Stimulated activated CD8-positive, alpha-beta memory T cell treated with anti-CD3 and anti-CD28 coated beads, Interleukin-15, amount 100 ng/mL, for 48 hours (primary cell): ENCODE results near the gene IL4I1.
"Not testable (repeated sequence)": the region's sequence is repeated elsewhere in the genome, so short reads cannot be mapped to it uniquely, and the experiment has no call there.

Experiments
- DNase-seq, 2 donors: peaks; one replicate each; pipeline ENCODE4 v3.0.0-alpha.2; 2020; ENCODE audit warnings: low read depth in 2 of 2

The IL4I1 gene, protein sequence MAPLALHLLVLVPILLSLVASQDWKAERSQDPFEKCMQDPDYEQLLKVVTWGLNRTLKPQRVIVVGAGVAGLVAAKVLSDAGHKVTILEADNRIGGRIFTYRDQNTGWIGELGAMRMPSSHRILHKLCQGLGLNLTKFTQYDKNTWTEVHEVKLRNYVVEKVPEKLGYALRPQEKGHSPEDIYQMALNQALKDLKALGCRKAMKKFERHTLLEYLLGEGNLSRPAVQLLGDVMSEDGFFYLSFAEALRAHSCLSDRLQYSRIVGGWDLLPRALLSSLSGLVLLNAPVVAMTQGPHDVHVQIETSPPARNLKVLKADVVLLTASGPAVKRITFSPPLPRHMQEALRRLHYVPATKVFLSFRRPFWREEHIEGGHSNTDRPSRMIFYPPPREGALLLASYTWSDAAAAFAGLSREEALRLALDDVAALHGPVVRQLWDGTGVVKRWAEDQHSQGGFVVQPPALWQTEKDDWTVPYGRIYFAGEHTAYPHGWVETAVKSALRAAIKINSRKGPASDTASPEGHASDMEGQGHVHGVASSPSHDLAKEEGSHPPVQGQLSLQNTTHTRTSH

DNA sequence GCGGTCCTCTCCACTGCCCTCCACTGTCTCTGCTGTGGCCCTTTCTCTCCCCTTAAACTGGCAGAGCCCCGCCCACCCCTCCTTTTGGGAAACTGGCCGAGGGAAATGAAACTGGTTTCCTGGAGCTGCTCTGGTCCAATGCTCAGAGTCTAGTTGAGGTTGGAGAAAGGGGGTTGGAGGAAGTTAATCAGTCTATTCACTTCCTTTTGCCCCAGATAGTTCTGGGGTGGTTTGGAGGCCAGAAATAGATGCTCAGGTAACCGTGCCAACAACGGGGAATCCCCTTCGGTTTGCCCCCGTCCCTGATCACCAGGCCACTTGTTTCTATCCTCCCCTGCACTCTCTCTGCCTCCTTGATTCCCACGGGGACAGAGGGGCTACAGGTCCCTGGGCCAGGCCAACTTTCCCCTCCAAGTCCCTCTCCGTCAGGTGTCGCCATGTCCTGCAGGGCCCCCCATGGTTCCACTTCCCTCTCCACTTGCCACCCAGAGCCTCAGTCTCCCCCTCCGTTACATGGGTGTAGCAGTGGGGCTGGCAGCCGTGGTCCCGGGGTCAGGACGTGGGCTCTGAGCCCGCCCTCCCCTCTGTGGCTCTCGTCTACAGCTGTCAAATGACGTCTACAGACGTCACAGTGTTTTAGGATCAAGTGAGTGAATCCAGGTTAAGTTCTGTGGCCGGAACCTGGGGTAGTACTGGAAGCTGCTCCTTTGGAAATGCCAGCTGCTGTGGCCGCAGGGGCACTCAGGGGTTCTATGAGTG, at the start of gene IL4I1:
IL4I1 (minus strand) TSS at position 25 of the 759 bp plus-strand sequence. CDS start 727 bp downstream, outside the sequence.
- peak; percentile 61 to 65 for DNase-seq

GRCh38 chr19:49946415-49946814, 49.7 kb upstream of the IL4I1 start:
- no peak for DNase-seq

- not testable (repeated sequence) for DNase-seq
These were observed 47.9 kb upstream of the IL4I1 start for GRCh38 chr19:49944567-49944966.

GRCh38 chr19:49940482-49940791, 43.8 kb upstream of the IL4I1 start:
- no peak for DNase-seq

- DNase-seq = no peak
These were observed 43.2 kb upstream of the IL4I1 start for GRCh38 chr19:49939721-49940481.

DNA sequence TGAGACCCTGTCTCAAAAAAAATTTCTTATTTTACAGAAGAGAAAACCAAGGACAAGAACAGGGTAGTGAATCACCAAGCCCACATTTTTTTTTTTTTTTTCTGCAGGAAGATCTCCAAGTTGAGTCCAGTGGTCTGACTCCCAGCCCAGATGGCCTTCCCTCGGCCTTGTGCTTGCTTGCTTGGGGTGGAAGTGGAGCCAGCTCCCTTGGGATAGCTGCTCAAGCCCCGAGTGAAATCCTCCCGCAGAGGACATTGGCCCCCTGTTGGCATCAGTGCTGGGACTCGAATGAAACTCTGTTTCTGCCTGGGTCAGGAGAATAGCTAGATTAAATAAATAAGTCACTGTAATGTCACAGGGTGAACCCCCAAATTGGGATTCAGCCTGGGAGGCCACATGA, 42.0 kb upstream of the IL4I1 start:
- DNase-seq = no peak

DNA sequence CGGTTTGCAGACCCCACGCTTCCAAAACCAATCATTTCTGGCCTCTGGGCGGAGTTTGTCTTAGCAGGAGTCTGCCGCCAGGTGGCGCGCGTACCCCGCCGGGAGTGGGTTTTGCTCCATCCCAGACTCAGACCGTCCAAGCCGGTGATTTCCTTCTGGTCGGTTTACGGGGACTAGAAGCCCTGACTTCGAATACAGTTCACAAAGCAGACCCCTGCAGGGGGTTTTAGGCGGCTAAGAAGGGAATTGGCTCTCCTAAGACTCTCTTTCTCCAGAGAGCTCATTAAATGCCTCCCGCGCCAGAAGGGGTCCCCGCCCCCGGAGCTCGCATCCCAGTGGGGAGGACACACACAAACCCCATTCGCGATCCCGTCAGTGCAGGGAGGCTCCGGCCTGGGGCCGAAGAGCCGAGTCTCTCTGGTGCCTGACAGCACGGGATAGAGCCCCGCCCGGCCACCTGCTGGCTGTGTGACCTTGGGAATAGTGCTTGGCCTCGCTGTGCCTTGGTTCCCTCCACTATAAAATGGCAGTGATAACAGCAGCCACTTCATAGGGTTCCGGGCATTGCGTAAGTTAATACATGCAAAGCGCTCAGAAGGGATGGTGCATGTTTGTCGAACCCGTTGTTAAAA, 41.2 kb upstream of the IL4I1 start:
- peak; percentile 62 for DNase-seq

DNA sequence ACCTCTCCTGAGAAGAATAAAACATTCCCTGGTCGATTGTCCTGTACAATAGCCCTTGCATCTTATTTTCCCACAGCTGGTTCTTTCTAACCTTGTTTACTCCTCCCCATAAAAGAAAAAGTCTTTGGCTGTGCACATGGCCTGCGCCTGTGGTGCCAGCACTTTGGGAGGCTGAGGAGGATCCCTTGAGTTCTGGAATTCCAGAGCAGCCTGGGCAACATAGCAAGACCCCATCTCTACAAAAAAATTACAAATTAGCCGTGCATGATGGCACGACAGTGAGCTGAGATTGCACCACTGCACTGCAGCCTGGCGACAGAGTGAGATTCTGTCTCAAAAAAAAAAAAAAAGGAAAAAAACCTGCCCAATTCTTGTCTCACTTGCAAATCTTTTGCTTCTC, 39.9 kb upstream of the IL4I1 start:
- DNase-seq = no peak

- no peak for DNase-seq
These were observed 37.0 kb upstream of the IL4I1 start for GRCh38 chr19:49933643-49934042.

GRCh38 chr19:49932731-49933131, 36.0 kb upstream of the IL4I1 start:
- peak in 1 of 2 donors; percentile 27 for DNase-seq

DNA sequence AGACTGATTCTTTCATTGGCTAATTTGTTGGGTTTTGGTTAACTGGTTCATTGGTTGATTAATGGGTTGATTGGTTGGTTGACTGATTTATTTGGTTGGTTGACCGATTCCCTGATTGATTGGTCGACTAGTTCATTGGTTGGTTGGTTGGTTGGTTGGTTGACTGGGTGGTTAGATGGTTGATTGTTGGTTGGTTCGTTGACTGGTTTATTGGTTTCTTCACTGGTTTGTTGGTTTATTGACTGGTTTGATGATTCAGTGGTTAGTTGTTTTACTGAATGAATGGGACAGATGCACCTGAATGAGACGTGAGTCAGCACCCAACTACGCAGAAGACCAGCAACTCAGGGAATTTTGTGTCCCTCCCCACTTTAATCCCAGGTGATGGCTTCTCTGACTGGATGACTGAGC, 35.4 kb upstream of the IL4I1 start:
- no peak for DNase-seq

- no peak for DNase-seq
These were observed 34.8 kb upstream of the IL4I1 start for GRCh38 chr19:49931293-49932040.

DNA sequence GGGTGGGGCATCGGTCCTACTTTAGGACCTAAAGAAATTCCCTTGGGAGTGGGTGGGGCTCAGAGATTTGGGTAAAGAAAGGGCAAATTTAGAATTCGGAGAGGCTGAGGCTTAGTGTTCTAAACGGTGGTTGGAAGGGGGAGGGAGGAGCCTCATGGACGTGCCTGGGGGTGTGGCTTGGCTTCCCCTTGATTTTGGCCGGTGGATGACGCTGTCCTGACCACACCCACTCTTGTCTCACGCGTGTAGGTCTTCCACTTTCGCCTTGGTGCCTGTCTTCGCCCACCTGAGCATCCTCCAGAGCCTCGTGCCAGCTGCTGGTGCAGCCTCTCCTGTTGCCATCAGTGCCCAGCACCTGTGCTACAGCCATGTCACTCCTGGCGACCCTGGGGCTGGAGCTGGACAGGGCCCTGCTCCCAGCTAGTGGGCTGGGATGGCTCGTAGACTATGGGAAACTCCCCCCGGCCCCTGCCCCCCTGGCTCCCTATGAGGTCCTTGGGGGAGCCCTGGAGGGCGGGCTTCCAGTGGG, 33.9 kb upstream of the IL4I1 start:
- DNase-seq = no peak

GRCh38 chr19:49929611-49930482, 33.2 kb upstream of the IL4I1 start:
- DNase-seq = peak; percentile 86

GRCh38 chr19:49929121-49929610, 32.5 kb upstream of the IL4I1 start, which contains the start of the genes ATF5 and NUP62:
ATF5 (plus strand) TSS chr19:49929205; CDS start chr19:49930851, 1,646 bp downstream.
NUP62 (minus strand) TSS chr19:49929504; CDS start chr19:49909807, 19,697 bp downstream.
- DNase-seq = peak; percentile 87 to 89

DNA sequence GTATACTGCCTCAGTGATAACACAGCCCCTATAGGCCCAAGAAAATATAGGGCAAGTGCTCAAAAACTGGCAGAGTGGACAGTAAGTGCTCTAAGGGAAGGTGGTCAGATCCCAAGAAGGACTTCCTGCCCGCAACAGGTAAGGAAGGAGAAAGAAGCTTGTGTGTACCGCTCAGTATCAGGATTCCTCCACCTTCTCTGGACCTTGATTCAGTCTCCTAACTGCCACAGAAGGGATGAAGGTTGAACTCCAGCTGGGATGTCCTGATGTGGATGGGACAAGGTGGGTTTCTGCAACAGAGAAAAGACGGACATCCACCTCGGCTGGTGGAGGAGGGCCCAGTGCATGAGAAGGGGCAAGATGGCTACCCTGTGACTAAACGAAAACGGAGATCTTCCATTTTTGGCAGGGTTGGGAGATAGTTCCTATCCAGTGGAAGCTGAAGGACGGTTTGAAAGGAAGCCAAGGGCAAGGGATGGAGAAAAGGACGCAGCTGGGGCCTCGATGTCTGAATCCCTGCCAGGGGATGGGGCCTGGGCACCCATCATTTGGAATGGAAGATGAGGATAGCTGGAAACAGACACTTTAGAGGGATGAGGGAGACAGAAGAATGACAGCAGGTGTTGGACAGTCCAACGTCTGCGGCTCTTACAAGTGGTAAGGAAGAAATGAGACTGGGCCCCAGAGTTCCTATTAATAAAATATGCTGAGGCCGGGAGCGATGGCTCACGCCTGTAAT, 31.0 kb upstream of the IL4I1 start:
- DNase-seq = no peak

DNA sequence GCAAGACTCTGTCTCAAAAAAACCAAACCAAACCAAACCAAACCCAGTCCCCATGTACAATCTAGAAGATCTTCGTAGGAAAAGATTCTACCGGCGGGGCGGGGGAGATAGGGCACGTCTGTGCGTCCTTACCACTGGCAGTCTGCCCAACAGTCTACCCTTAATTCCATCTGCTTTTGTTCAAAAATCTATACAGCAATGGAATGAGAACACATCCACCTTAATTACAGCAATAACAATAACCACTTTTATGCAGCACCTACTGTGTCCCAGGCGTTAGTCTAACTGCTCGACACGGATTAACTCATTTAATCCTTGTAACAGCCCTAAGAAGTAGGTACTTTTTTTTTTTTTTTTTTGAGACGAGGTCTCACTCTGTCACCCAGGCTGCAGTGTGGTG, 29.8 kb upstream of the IL4I1 start:
- no peak for DNase-seq

DNA sequence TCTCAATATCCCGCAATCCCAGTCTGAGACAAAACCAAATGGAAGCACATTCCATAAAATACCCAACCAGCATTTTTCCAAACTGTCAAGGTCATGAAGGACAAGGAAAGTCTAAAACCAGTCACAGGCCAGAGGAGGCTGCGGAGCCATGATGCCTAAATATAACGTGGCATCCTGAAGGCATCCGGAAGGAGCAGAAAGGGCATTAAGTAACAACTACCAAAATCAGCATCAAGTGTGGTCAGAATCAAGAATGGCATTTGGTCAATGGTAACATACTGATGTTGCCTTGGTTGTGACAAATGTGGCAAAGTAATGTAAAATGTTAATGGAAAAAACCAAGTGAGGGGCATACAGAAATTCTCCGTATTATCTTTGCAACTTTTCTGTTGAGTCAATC, 28.8 kb upstream of the IL4I1 start:
- no peak for DNase-seq

GRCh38 chr19:49924881-49925210, 28.2 kb upstream of the IL4I1 start:
- DNase-seq = not testable (repeated sequence)
